HEK293 (cell line): ENCODE results near the gene RTN4RL2.

Source experiments
- CTCF ChIA-PET: fragments of 350-600 bp; formaldehyde crosslinking; extraction: SDS; loops from one replicate; lab custom pipeline; 2021; ENCODE audit warnings: antibody characterized with exemption; lab: Yijun Ruan, JAX
- POLR2A ChIA-PET: fragments of 300-600 bp; formaldehyde crosslinking; extraction: SDS; loops from one replicate; lab custom pipeline; 2020; ENCODE audit warnings: antibody characterized with exemption, inconsistent platforms; lab: Yijun Ruan, JAX
- H3K27ac ChIP-seq: fragments of 200-500 bp; sonication (Bioruptor generic); 2 replicates; pipeline ENCODE4 v1.5.1; 2014; ENCODE audit warnings: low read depth, low read length, control low read depth, inconsistent platforms; ENCODE audit errors: extremely low read depth
- H3K36me3 ChIP-seq, 2 experiments: fragments of 200-500 bp in 1 of 2; sonication (Bioruptor generic) in 1 of 2; 1 replicate in 1 of 2; 2 replicates in 1 of 2; pipeline ENCODE4 v1.5.1; 2014 to 2017; ENCODE audit warnings: inconsistent platforms in 2 of 2, low read length in 2 of 2; ENCODE audit not compliant: control insufficient read depth in 2 of 2, insufficient read depth in 1 of 2
- H3K4me1 ChIP-seq: fragments of 200-500 bp; sonication (Bioruptor generic); 2 replicates; pipeline ENCODE4 v1.5.1; 2014; ENCODE audit warnings: mild to moderate bottlenecking, low read length, inconsistent platforms; ENCODE audit not compliant: control insufficient read depth, insufficient read depth
- H3K4me3 ChIP-seq: 2 replicates; pipeline ENCODE4 v1.5.1; 2011; ENCODE audit warnings: low read depth, mild to moderate bottlenecking, control low read depth, low read length, moderate library complexity
- H3K9me3 ChIP-seq: fragments of 200-500 bp; sonication (Bioruptor generic); 2 replicates; pipeline ENCODE4 v1.5.1; 2014; ENCODE audit warnings: low read depth, low read length, inconsistent platforms; ENCODE audit not compliant: control insufficient read depth, insufficient read depth
- SP7 ChIP-seq: fragments of 450-650 bp; formaldehyde crosslinking; IDR thresholded peaks from 2 replicates; pipeline ENCODE4 v1.5.1; 2016; ENCODE audit warnings: missing biosample characterization, missing genetic modification characterization
- WT1 ChIP-seq: fragments of 450-650 bp; formaldehyde crosslinking; IDR thresholded peaks from 2 replicates; pipeline ENCODE4 v1.5.1; 2016; ENCODE audit warnings: missing biosample characterization, missing genetic modification characterization
- YY1 ChIP-seq: fragments of 450-650 bp; formaldehyde crosslinking; IDR thresholded peaks from 2 replicates; pipeline ENCODE4 v1.5.1; 2018; ENCODE audit warnings: missing biosample characterization, missing genetic modification characterization
- ZFP3 ChIP-seq: fragments of 450-650 bp; formaldehyde crosslinking; IDR thresholded peaks from 2 replicates; pipeline ENCODE4 v1.5.1; 2016; ENCODE audit warnings: low read depth, missing biosample characterization, missing genetic modification characterization
- ZNF112 ChIP-seq: fragments of 450-650 bp; formaldehyde crosslinking; IDR thresholded peaks from 2 replicates; pipeline ENCODE4 v1.5.0; 2017; ENCODE audit warnings: missing biosample characterization, missing genetic modification characterization
- ZNF23 ChIP-seq: fragments of 450-650 bp; formaldehyde crosslinking; IDR thresholded peaks from 2 replicates; pipeline ENCODE4 v1.5.1; 2016; ENCODE audit warnings: missing biosample characterization, missing genetic modification characterization, borderline replicate concordance
- ZNF302 ChIP-seq: fragments of 450-650 bp; formaldehyde crosslinking; IDR thresholded peaks from 2 replicates; pipeline ENCODE4 v1.5.1; 2016; ENCODE audit warnings: missing biosample characterization, missing genetic modification characterization, low read depth
- ZNF513 ChIP-seq: fragments of 450-650 bp; IDR thresholded peaks from 2 replicates; pipeline ENCODE4 v1.5.1; 2018; ENCODE audit warnings: missing biosample characterization, missing genetic modification characterization

RTN4RL2 gene

GRCh38 chr11:57493507-57494503, 33.5 kb downstream of the RTN4RL2 start (continued):
- TF ChIP-seq ZNF513 (tag by site-specific recombination) = no peak
- no peak for TF ChIP-seq ZFP3 (tag by site-specific recombination)
- TF ChIP-seq, all 188 proteins: peak for 16

- POLR2A ChIA-PET = no interaction called here
- CTCF ChIA-PET = interaction anchor here (0.6 to 10.1 kb wide), 5 partner anchors 14 to 404 kb away, joined by 3 to 218 read pairs (median 3); partner anchors contain the start of genes SLC43A1 and TIMM10
Measured at GRCh38 chr11:57496109-57496820, 35.9 kb downstream of the RTN4RL2 start.

GRCh38 chr11:57497303-57498247, 37.2 kb downstream of the RTN4RL2 start:
- Histone ChIP-seq H3K9me3 (no peaks in the 10 kb centered on the region), H3K4me3 (no peak overlapping the region), H3K27ac (no peak overlapping the region), H3K4me1 (no peaks in the 10 kb centered on the region), H3K36me3 (peaks cover 0 to 16% of the 10 kb centered on the region in 2 experiments; a peak in 1 of 3 replicates)
- POLR2A ChIA-PET = interaction anchor here (0.6 to 1.2 kb wide), 3 partner anchors 18 to 83 kb away, joined by 3 to 4 read pairs (median 3); partner anchors contain the start of genes RTN4RL2 and SLC43A1
- no peak for TF ChIP-seq ZNF112 (tag by site-specific recombination)
- no peak for TF ChIP-seq ZNF302
- CTCF ChIA-PET = interaction anchor here (0.6 to 10.1 kb wide), 7 partner anchors 14 to 403 kb away, joined by 3 to 218 read pairs (median 3); partner anchors contain the start of genes SLC43A1 and TIMM10

More at GRCh38 chr11:57496109-57496820, 35.9 kb downstream of the RTN4RL2 start:
- TF ChIP-seq YY1 (tag by site-specific recombination) (no peak), ZNF23 (tag by site-specific recombination) (no peak)
- Histone ChIP-seq H3K9me3 (no peaks in the 10 kb centered on the region), H3K4me1 (no peaks in the 10 kb centered on the region), H3K4me3 (no peak overlapping the region), H3K36me3 (peaks cover 0 to 20% of the 10 kb centered on the region in 2 experiments; a peak in 1 of 3 replicates), H3K27ac (no peak overlapping the region)

GRCh38 chr11:57498540-57498939, 38.2 kb downstream of the RTN4RL2 start:
- Histone ChIP-seq H3K4me3 (no peak overlapping the region), H3K9me3 (no peaks in the 10 kb centered on the region), H3K27ac (no peak overlapping the region), H3K36me3 (peaks cover 0 to 16% of the 10 kb centered on the region in 2 experiments; a peak in 1 of 3 replicates), H3K4me1 (no peaks in the 10 kb centered on the region)
- ChIA-PET CTCF (no interaction called here), POLR2A (interaction anchor here (0.9 to 1.2 kb wide), 2 partner anchors 17 to 38 kb away, joined by 3 to 4 read pairs; partner anchors contain the start of genes RTN4RL2 and SLC43A1)
- TF ChIP-seq WT1 (tag by site-specific recombination) (peak; percentile 23; the same call in 1 of the 2 replicates), SP7 (tag by site-specific recombination) (no peak)
